Large intestine (tissue), 3 donors: Measurements from ENCODE around the gene MAPK8IP3. TPM values are rescaled to one million over a fixed set of nuclear protein-coding genes. Genes with fewer than 3 reads are reported as not detected.

Experiments used
- DNase-seq, 2 donors: peaks; one replicate each; pipeline versions ENCODE4 v3.0.0 to v3.0.0-alpha.2; 2013
- H3K27ac ChIP-seq: one replicate; pipeline ENCODE4 v1.5.1; 2013; ENCODE audit warnings: low read length
- H3K27me3 ChIP-seq: 2 replicates; pipeline ENCODE4 v1.6.1; 2013; ENCODE audit warnings: low read length; ENCODE audit not compliant: control insufficient read depth, insufficient read depth
- H3K36me3 ChIP-seq: 2 replicates; pipeline ENCODE4 v1.6.1; 2013; ENCODE audit warnings: low read length; ENCODE audit not compliant: control insufficient read depth, insufficient read depth
- H3K4me1 ChIP-seq: one replicate; pipeline ENCODE4 v1.6.1; 2013; ENCODE audit warnings: low read length; ENCODE audit not compliant: control insufficient read depth, insufficient read depth
- H3K4me3 ChIP-seq: one replicate; pipeline ENCODE4 v1.5.1; 2013; ENCODE audit warnings: low read length
- H3K9me3 ChIP-seq: one replicate; pipeline ENCODE4 v1.6.1; 2013; ENCODE audit warnings: mild to moderate bottlenecking, low read depth, low read length, moderate library complexity; ENCODE audit not compliant: control insufficient read depth
- WGBS: methylation state at CpG from one replicate; pipeline ENCODE4 v1.1.5; 2013; ENCODE audit warnings: low lambda C conversion rate; ENCODE audit not compliant: insufficient coverage; 5-methylcytosine and 5-hydroxymethylcytosine counted together
- polyA plus RNA-seq: library from polyadenylated mRNA; unstranded; fragments of 120-200 nt; gene quantifications from one replicate; pipeline ENCODE4 v1.2.1, GENCODE V29; 2013

The MAPK8IP3 gene
- polyA plus RNA-seq, 1 donor, result 67.8 TPM

DNA sequence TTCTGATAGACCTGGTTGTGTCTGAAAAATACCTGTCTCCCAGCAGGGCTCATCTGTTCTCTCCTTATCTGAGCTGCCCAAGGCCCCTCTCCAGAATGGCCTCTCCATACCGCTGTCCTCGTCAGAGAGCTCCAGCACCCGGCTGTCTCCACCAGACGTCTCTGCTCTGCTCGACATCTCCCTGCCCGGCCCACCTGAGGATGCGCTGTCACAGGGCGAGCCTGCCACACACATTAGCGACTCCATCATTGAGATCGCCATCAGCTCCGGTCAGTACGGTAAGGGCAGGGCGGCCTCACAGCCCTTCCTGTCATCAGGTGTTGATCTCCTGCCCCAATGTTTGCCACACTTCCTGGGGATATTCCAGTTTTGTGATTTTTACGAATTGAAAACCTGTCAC, 38.1 kb upstream of the MAPK8IP3 start:
- Histone ChIP-seq H3K27me3 (no peaks in the 10 kb centered on the region), H3K4me3 (no peak overlapping the region), H3K9me3 (no peaks in the 10 kb centered on the region), H3K36me3 (peaks cover 92% of the 10 kb centered on the region), H3K27ac (no peak overlapping the region), H3K4me1 (no peaks in the 10 kb centered on the region)
- DNase-seq, result no peak
- WGBS, result 80% methylated on average over 2 of the region's 14 CpGs

DNA sequence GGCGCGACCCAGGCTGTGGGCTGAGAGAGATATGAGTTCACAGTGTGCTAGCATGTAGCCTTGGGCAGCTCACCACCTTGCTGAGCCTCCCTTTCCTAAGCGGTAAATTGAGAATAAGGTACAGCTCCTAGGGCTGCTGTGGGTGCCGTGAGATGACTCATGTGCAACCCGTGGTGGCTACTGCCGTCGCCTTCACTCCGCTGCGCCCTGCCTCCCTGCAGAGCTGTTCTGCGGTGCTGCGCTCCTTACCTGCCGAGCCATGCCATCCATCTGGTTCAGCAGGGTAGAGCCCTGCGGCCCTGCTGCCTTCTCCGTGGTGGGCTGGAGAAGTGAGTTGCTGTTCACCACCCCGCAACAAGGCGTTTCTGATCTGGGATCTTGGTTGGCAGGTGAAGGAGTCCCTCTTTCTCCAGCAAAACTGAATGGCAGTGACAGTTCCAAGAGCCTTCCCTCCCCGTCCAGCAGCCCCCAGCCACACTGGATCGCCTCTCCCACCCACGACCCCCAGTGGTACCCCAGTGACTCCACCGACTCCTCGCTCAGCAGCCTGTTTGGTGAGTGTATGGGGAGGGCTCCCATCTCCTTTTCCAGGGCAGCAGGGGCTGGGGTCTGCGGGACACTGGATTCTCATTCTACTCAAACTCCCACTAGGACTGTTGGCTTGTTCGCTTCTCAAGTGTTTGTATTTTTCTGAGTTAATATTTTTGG, 37.2 kb upstream of the MAPK8IP3 start:
- DNase-seq, result no peak
- Histone ChIP-seq H3K4me1 (no peaks in the 10 kb centered on the region), H3K27ac (no peak overlapping the region)

GRCh38 chr16:1669698-1670097, 36.3 kb upstream of the MAPK8IP3 start:
- H3K9me3 ChIP-seq, result no peaks in the 10 kb centered on the region
- H3K27me3 ChIP-seq, result no peaks in the 10 kb centered on the region
- H3K4me1 ChIP-seq, result no peaks in the 10 kb centered on the region
- H3K27ac ChIP-seq, result no peak overlapping the region
- no peak for DNase-seq
- peaks cover 94% of the 10 kb centered on the region for H3K36me3 ChIP-seq
- WGBS, result no CpG with 5 or more reads among the region's 7 CpGs
- no peak overlapping the region for H3K4me3 ChIP-seq

More for the DNA sequence above, 37.2 kb upstream of the MAPK8IP3 start:
- Histone ChIP-seq H3K9me3 (no peaks in the 10 kb centered on the region), H3K36me3 (peaks cover 92% of the 10 kb centered on the region), H3K27me3 (no peaks in the 10 kb centered on the region), H3K4me3 (no peak overlapping the region)
- 100% methylated on average over 1 of the region's 23 CpGs for WGBS

GRCh38 chr16:1670371-1670770, 35.6 kb upstream of the MAPK8IP3 start:
- DNase-seq, result no peak
- Histone ChIP-seq H3K4me3 (no peak overlapping the region), H3K4me1 (no peaks in the 10 kb centered on the region), H3K36me3 (peaks cover 94% of the 10 kb centered on the region), H3K27ac (no peak overlapping the region), H3K9me3 (no peaks in the 10 kb centered on the region), H3K27me3 (no peaks in the 10 kb centered on the region)
- 100% methylated on average over 1 of the region's 19 CpGs for WGBS

- Histone ChIP-seq H3K36me3 (peaks cover 94% of the 10 kb centered on the region), H3K4me3 (no peak overlapping the region), H3K4me1 (no peaks in the 10 kb centered on the region), H3K27ac (no peak overlapping the region), H3K9me3 (no peaks in the 10 kb centered on the region), H3K27me3 (no peaks in the 10 kb centered on the region)
- DNase-seq, result no peak
- WGBS, result no CpG with 5 or more reads among the region's 7 CpGs
Observed at GRCh38 chr16:1670866-1671265, 35.1 kb upstream of the MAPK8IP3 start.

- DNase-seq, result no peak
- peaks cover 69% of the 10 kb centered on the region for H3K36me3 ChIP-seq
- no peaks in the 10 kb centered on the region for H3K4me1 ChIP-seq
- WGBS, result no CpG with 5 or more reads among the region's 26 CpGs
- no peak overlapping the region for H3K27ac ChIP-seq
- H3K27me3 ChIP-seq, result no peaks in the 10 kb centered on the region
- no peak overlapping the region for H3K4me3 ChIP-seq
- H3K9me3 ChIP-seq, result no peaks in the 10 kb centered on the region
Observed at GRCh38 chr16:1673424-1674151, 32.4 kb upstream of the MAPK8IP3 start.

GRCh38 chr16:1674306-1674705, 31.7 kb upstream of the MAPK8IP3 start:
- peaks cover 5% of the 10 kb centered on the region for H3K4me1 ChIP-seq
- no CpG with 5 or more reads among the region's 7 CpGs for WGBS
- H3K27me3 ChIP-seq, result no peaks in the 10 kb centered on the region
- no peak overlapping the region for H3K4me3 ChIP-seq
- H3K36me3 ChIP-seq, result peaks cover 61% of the 10 kb centered on the region
- no peak overlapping the region for H3K27ac ChIP-seq
- no peak for DNase-seq
- H3K9me3 ChIP-seq, result no peaks in the 10 kb centered on the region

DNA sequence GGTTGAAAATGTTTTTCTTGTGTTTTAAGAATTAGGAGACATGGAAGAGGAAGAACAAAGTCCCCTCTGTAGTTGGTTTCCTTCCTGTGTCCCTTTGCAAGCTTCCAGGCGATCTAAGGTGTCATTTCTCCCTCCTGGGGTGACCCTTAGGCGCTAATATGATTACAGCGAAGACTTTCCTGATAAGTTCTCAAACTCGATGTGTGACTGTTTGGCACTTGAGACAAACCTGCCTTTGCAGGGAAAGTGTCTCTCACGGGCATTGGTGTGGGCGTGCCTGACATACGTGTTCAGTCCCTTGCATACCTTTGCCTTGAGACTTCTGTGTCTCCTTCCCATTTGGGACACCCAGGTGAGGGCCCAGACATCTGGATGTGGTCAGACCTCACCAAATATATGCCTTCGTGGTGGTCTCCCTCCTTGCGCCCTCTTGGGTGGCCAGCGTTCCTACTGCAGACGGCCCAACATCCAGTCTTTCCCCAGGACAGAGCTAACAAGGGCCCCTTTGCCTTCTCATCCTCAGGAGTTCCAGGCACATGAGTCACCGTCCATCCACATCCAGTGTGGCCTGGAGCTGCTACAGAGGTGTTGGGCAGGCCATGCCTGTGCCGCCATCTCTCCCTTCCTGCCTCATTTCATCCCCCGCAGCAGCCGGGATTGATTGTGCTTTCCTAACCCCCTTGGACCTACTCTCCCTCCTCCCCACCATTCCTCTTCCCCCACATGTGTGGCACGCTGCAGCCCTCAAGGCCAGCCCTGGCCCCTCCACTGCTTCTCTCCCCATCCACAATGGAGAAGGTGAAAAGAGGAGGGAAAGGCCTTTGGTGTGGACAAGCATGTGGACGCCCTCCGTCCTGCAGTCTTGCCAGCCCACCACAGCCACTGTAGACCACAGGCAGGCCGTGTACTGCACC, 31.0 kb upstream of the MAPK8IP3 start:
- no peaks in the 10 kb centered on the region for H3K27me3 ChIP-seq
- peaks cover 56% of the 10 kb centered on the region for H3K36me3 ChIP-seq
- peaks cover 5% of the 10 kb centered on the region for H3K4me1 ChIP-seq
- DNase-seq, result no peak
- no peak overlapping the region for H3K27ac ChIP-seq
- H3K4me3 ChIP-seq, result no peak overlapping the region
- no peaks in the 10 kb centered on the region for H3K9me3 ChIP-seq
- WGBS, result no CpG with 5 or more reads among the region's 19 CpGs

DNA sequence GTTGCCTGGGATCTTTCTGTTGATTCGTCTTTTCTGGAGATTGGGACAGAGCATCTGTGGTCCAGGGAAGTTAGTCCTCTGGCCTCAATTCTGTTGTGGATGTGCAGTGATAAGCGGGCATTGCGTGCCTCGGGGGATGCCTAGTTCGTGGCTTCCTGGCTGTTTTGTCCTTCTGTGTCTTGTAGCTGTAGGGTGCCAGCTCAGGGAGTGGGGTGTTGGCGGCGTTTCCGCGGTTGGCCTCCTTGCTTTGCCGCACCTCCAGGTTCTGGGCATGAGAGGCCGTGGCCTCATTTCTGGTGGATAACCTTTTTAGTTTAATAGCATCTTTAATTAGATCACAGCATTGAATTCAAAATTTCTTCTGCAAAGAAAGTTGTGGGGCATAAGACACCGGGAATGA, 29.3 kb upstream of the MAPK8IP3 start:
- H3K36me3 ChIP-seq, result peaks cover 48% of the 10 kb centered on the region
- H3K9me3 ChIP-seq, result no peaks in the 10 kb centered on the region
- WGBS, result no CpG with 5 or more reads among the region's 12 CpGs
- no peak for DNase-seq
- H3K4me1 ChIP-seq, result peaks cover 5% of the 10 kb centered on the region
- H3K27ac ChIP-seq, result no peak overlapping the region
- H3K27me3 ChIP-seq, result no peaks in the 10 kb centered on the region
- H3K4me3 ChIP-seq, result no peak overlapping the region

- WGBS, result 96% methylated on average over 4 of the region's 18 CpGs
Observed at GRCh38 chr16:1677339-1677738, 28.7 kb upstream of the MAPK8IP3 start.

More at GRCh38 chr16:1677339-1677738, 28.7 kb upstream of the MAPK8IP3 start:
- peaks cover 5% of the 10 kb centered on the region for H3K4me1 ChIP-seq
- no peak for DNase-seq
- H3K27me3 ChIP-seq, result no peaks in the 10 kb centered on the region
- H3K27ac ChIP-seq, result no peak overlapping the region
- H3K4me3 ChIP-seq, result peak overlapping the region; percentile 31
- no peaks in the 10 kb centered on the region for H3K9me3 ChIP-seq
- peaks cover 41% of the 10 kb centered on the region for H3K36me3 ChIP-seq
